ENCODE results near the gene GRHPR. TPM values are rescaled to one million over a fixed set of nuclear protein-coding genes. Genes with fewer than 3 reads are reported as not detected.
"Not testable (repeated sequence)": the region's sequence is repeated elsewhere in the genome, so short reads cannot be mapped to it uniquely, and the experiment has no call there.

The GRHPR gene
- total RNA-seq, 1 donor from 2014 or later = 105 TPM

- no peak for DNase-seq (ENCODE audit: low read depth in 2 of 2)
Measured at GRCh38 chr9:37445832-37446231, 23.3 kb downstream of the GRHPR start.

- DNase-seq (ENCODE audit: low read depth in 2 of 2) = no peak
Measured at GRCh38 chr9:37446401-37446800, 23.9 kb downstream of the GRHPR start.

- no peak for DNase-seq (ENCODE audit: low read depth in 2 of 2)
Measured at GRCh38 chr9:37447111-37447510, 24.6 kb downstream of the GRHPR start.

- no peak for DNase-seq (ENCODE audit: low read depth in 2 of 2)
Measured at GRCh38 chr9:37449862-37450632, 27.6 kb downstream of the GRHPR start.

- no peak for DNase-seq (ENCODE audit: low read depth in 2 of 2)
Measured at GRCh38 chr9:37451628-37452027, 29.1 kb downstream of the GRHPR start.

- no peak for DNase-seq (ENCODE audit: low read depth in 2 of 2)
Measured at GRCh38 chr9:37452611-37453010, 30.1 kb downstream of the GRHPR start.

- no peak for DNase-seq (ENCODE audit: low read depth in 2 of 2)
Measured at GRCh38 chr9:37453827-37454226, 31.3 kb downstream of the GRHPR start.

GRCh38 chr9:37454238-37454637 lies 31.7 kb downstream of the GRHPR start:
- no peak for DNase-seq (ENCODE audit: low read depth in 2 of 2)

- no peak for DNase-seq (ENCODE audit: low read depth in 2 of 2)
Measured at GRCh38 chr9:37455884-37456647, 33.6 kb downstream of the GRHPR start.

GRCh38 chr9:37456817-37457216 lies 34.3 kb downstream of the GRHPR start:
- DNase-seq (ENCODE audit: low read depth in 2 of 2) = no peak

GRCh38 chr9:37464006-37464405 lies 41.5 kb downstream of the GRHPR start:
- peak; percentile 5 to 10 for DNase-seq (ENCODE audit: low read depth in 2 of 2)

GRCh38 chr9:37464426-37465248 lies 42.1 kb downstream of the GRHPR start:
- peak; percentile 81 to 87 for DNase-seq (ENCODE audit: low read depth in 2 of 2)

- DNase-seq (ENCODE audit: low read depth in 2 of 2) = peak; percentile 99 to 100
Measured at GRCh38 chr9:37465249-37466036, 42.9 kb downstream of the GRHPR start, which contains the start of gene ZBTB5. Gene ZBTB5, minus strand, starts transcription at chr9:37465450. Its CDS starts 22,899 bp downstream, at chr9:37442551.

GRCh38 chr9:37466037-37466709 lies 43.7 kb downstream of the GRHPR start:
- peak; percentile 44 to 86 for DNase-seq (ENCODE audit: low read depth in 2 of 2)

GRCh38 chr9:37467530-37467929 lies 45.0 kb downstream of the GRHPR start:
- DNase-seq (ENCODE audit: low read depth in 2 of 2) = not testable (repeated sequence)

- no peak for DNase-seq (ENCODE audit: low read depth in 2 of 2)
Measured at GRCh38 chr9:37468620-37469019, 46.1 kb downstream of the GRHPR start.

- DNase-seq (ENCODE audit: low read depth in 2 of 2) = peak in 1 of 2 donors; percentile 90
Measured at GRCh38 chr9:37471942-37472684, 49.6 kb downstream of the GRHPR start.

- DNase-seq (ENCODE audit: low read depth in 2 of 2) = not testable (repeated sequence)
Measured at GRCh38 chr9:37473982-37474381, 51.5 kb downstream of the GRHPR start.

- no peak for DNase-seq (ENCODE audit: low read depth in 2 of 2)
Measured at GRCh38 chr9:37474438-37474837, 51.9 kb downstream of the GRHPR start.

GRCh38 chr9:37476930-37477329 lies 54.4 kb downstream of the GRHPR start:
- no peak for DNase-seq (ENCODE audit: low read depth in 2 of 2)

Measured in lung microvascular endothelial cell (primary cell).